GM23338 (cell line): ENCODE measurements around the gene PPIP5K2. TPM values are rescaled to one million over a fixed set of nuclear protein-coding genes. Genes with fewer than 3 reads are reported as not detected.

Experiments
- ATAC-seq: fragments of 200-7000 bp; cut with Tn5 transposase; 3 replicates; pipeline ENCODE4 v1.9.1; 2020
- DNase-seq: peaks from one replicate; pipeline ENCODE4 v3.0.0-alpha.2; 2015; ENCODE audit warnings: low spot score
- H2AFZ ChIP-seq: fragments of 200-600 bp; sonication (generic); 2 replicates; pipeline ENCODE4 v1.8.0; 2016; ENCODE audit warnings: antibody characterized with exemption, mild to moderate bottlenecking, moderate library complexity
- H3F3A ChIP-seq: fragments of 200-600 bp; sonication (generic); replicated peaks from 2 replicates; pipeline ENCODE4 v1.8.0; 2017; ENCODE audit warnings: antibody characterized with exemption, mixed run types, low read depth
- H3K27ac ChIP-seq: fragments of 200-600 bp; sonication (generic); 2 replicates; pipeline ENCODE4 v1.6.1; 2016; ENCODE audit warnings: low read depth
- H3K27me3 ChIP-seq: fragments of 200-600 bp; sonication (generic); 2 replicates; pipeline ENCODE4 v1.8.0; 2016; ENCODE audit warnings: mild to moderate bottlenecking, mixed run types, moderate library complexity; ENCODE audit not compliant: insufficient read depth
- H3K36me3 ChIP-seq: fragments of 200-600 bp; sonication (generic); 2 replicates; pipeline ENCODE4 v1.8.0; 2016; ENCODE audit warnings: mild to moderate bottlenecking; ENCODE audit not compliant: insufficient read depth
- H3K4me1 ChIP-seq: fragments of 200-600 bp; sonication (generic); 2 replicates; pipeline ENCODE4 v1.8.0; 2016; ENCODE audit warnings: mild to moderate bottlenecking, moderate library complexity; ENCODE audit not compliant: insufficient read depth
- H3K4me2 ChIP-seq: fragments of 200-600 bp; sonication (generic); 2 replicates; pipeline ENCODE4 v1.7.1; 2017; ENCODE audit warnings: mixed run types
- H3K4me3 ChIP-seq: fragments of 200-600 bp; sonication (generic); 2 replicates; pipeline ENCODE4 v1.6.1; 2016; ENCODE audit warnings: mixed run types
- H3K79me2 ChIP-seq: fragments of 200-600 bp; sonication (generic); replicated peaks from 2 replicates; pipeline ENCODE4 v1.8.0; 2017; ENCODE audit warnings: mild to moderate bottlenecking; ENCODE audit not compliant: insufficient read depth
- H3K9me2 ChIP-seq: fragments of 200-600 bp; sonication (generic); 2 replicates; pipeline ENCODE4 v1.8.0; 2017; ENCODE audit not compliant: insufficient read depth
- H4K20me1 ChIP-seq: fragments of 200-600 bp; sonication (generic); replicated peaks from 2 replicates; pipeline ENCODE4 v1.8.0; 2017; ENCODE audit warnings: mild to moderate bottlenecking; ENCODE audit not compliant: insufficient read depth
- H3K27ac Mint-ChIP-seq: 2 replicates; pipeline ENCODE4 v1.8.0; 2020; ENCODE audit warnings: inconsistent platforms, mild to moderate bottlenecking, moderate library complexity, mixed read lengths
- H3K27me3 Mint-ChIP-seq: 3 replicates; pipeline ENCODE4 v1.8.0; 2022; ENCODE audit warnings: low read depth, mild to moderate bottlenecking, moderate library complexity, mixed read lengths, inconsistent platforms; ENCODE audit not compliant: insufficient read depth, poor library complexity
- H3K36me3 Mint-ChIP-seq: 3 replicates; pipeline ENCODE4 v1.8.0; 2021; ENCODE audit warnings: low read depth, mild to moderate bottlenecking, inconsistent platforms, moderate library complexity, mixed read lengths
- H3K4me1 Mint-ChIP-seq: 3 replicates; pipeline ENCODE4 v1.8.0; 2020; ENCODE audit warnings: mild to moderate bottlenecking, inconsistent platforms, mixed read lengths
- H3K4me3 Mint-ChIP-seq: 3 replicates; pipeline ENCODE4 v1.8.0; 2021; ENCODE audit warnings: moderate library complexity, mild to moderate bottlenecking, inconsistent platforms, mixed read lengths
- H3K9me3 Mint-ChIP-seq: 3 replicates; pipeline ENCODE4 v1.8.0; 2020; ENCODE audit warnings: moderate library complexity, mild to moderate bottlenecking, inconsistent platforms, mixed read lengths
- CREB1 ChIP-seq: fragments of 250-450 bp; sonication (Bioruptor Pico); IDR thresholded peaks from 2 replicates; pipeline ENCODE4 v1.5.0; 2020; ENCODE audit warnings: low read depth, mild to moderate bottlenecking, moderate library complexity
- EZH2 ChIP-seq: fragments of 200-600 bp; sonication (generic); IDR thresholded peaks from one replicate; pipeline ENCODE4 v1.8.0; 2017; ENCODE audit warnings: antibody characterized with exemption, mild to moderate bottlenecking, low read depth; ENCODE audit not compliant: unreplicated experiment
- JUNB ChIP-seq: IDR thresholded peaks from one replicate; pipeline ENCODE4 v1.6.1; 2016; ENCODE audit warnings: antibody characterized with exemption; ENCODE audit not compliant: unreplicated experiment
- NANOG ChIP-seq: IDR thresholded peaks from 2 replicates; pipeline ENCODE4 v1.6.1; 2016; ENCODE audit warnings: antibody characterized with exemption, borderline replicate concordance
- STAT1 ChIP-seq: IDR thresholded peaks from one replicate; pipeline ENCODE4 v1.6.1; 2016; ENCODE audit warnings: antibody characterized with exemption; ENCODE audit not compliant: unreplicated experiment
- ZNF114 ChIP-seq: fragments of 250-450 bp; sonication (Bioruptor Pico); IDR thresholded peaks from 2 replicates; pipeline ENCODE4 v1.5.0; 2020; ENCODE audit warnings: mild to moderate bottlenecking, moderate library complexity
- polyA plus RNA-seq: library from polyadenylated mRNA; unstranded; fragments of >200 nt; fragmentation: Nextera tagmentation; extraction: Ambion mirVana; gene quantifications from 2 replicates; pipeline ENCODE4 v1.2.1, GENCODE V29; 2016
- total RNA-seq: library from RNA; depleted of rRNA; stranded (reverse); fragments of >200 nt; shearing (Covaris generic); gene quantifications from 2 replicates; pipeline ENCODE4 v1.2.3, GENCODE V29; 2014
- TF ChIP-seq, protein P1 (sequence below): IDR thresholded peaks from 2 replicates; pipeline ENCODE4 v1.6.1; 2016; ENCODE audit warnings: antibody characterized with exemption
- TF ChIP-seq, protein P2 (sequence below): IDR thresholded peaks from one replicate; pipeline ENCODE4 v1.6.1; 2018; ENCODE audit warnings: antibody characterized with exemption; ENCODE audit not compliant: unreplicated experiment
- TF ChIP-seq, protein P3 (sequence below): fragments of 250-450 bp; sonication (Bioruptor Pico); IDR thresholded peaks from 2 replicates; pipeline ENCODE4 v1.5.0; 2020; ENCODE audit warnings: mild to moderate bottlenecking, moderate library complexity
- TF ChIP-seq, protein P4 (sequence below), 2 experiments: fragments of 200-600 bp in 1 of 2; sonication (generic) in 1 of 2; conservative IDR thresholded peaks; 2 replicates each; pipeline versions ENCODE4 v1.5.1 to v1.6.1; 2016 to 2017; ENCODE audit warnings: antibody characterized with exemption in 2 of 2, low read depth in 2 of 2, mild to moderate bottlenecking in 2 of 2, moderate library complexity in 1 of 2

PPIP5K2 gene
- total and polyA plus RNA-seq, 2 experiments from 2014 or later: 41.7 to 45.4 TPM

DNA sequence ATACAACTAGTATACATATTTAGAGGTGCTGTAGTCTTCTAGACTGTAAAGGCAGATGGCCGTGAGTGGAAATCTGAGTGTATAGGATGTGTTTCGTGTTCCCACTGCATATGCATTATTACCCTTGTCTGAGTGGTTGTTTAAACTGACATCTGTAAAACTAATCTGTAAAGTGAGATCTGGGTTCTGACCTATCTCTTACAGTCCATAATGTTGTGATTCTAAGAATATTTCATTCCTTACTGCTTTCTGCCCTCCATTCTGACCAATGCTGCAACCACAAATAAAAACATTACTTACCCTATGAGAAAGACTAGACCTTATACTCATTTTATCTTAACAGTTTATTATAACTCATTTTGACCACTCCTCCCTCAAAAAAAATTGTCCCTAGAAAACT is 90.9 kb downstream of the PPIP5K2 start:
- DNase-seq (no peak), ATAC-seq (no peak)
- Histone ChIP-seq H3K4me3 (no peak overlapping the region), H2AFZ (no peak overlapping the region), H3K4me2 (no peak overlapping the region), H3K36me3 (no peaks in the 10 kb centered on the region), H3K4me1 (peaks cover 10% of the 10 kb centered on the region; the same call in 1 of the 2 replicates), H3K27me3 (no peaks in the 10 kb centered on the region), H3K9me2 (no peaks in the 10 kb centered on the region), H3F3A (no peaks in the 10 kb centered on the region), H3K79me2 (no peaks in the 10 kb centered on the region), H3K27ac (no peak overlapping the region), H4K20me1 (no peaks in the 10 kb centered on the region)
- Mint-ChIP-seq H3K27me3 (no peaks in the 10 kb centered on the region), H3K36me3 (no peaks in the 10 kb centered on the region), H3K4me1 (peaks cover 14% of the 10 kb centered on the region; the same call in 2 of the 3 replicates), H3K9me3 (no peaks in the 10 kb centered on the region), H3K4me3 (no peak overlapping the region), H3K27ac (0 out of 2 replicates have a peak overlapping the region, but pooled peaks have one; percentile 11)
- TF ChIP-seq NANOG (no peak), STAT1 (no peak), CREB1 (CRISPR knock-in tag) (no peak), ZNF114 (CRISPR knock-in tag) (no peak), JUNB (no peak), EZH2 (no peak)
- TF ChIP-seq, protein P1, sequence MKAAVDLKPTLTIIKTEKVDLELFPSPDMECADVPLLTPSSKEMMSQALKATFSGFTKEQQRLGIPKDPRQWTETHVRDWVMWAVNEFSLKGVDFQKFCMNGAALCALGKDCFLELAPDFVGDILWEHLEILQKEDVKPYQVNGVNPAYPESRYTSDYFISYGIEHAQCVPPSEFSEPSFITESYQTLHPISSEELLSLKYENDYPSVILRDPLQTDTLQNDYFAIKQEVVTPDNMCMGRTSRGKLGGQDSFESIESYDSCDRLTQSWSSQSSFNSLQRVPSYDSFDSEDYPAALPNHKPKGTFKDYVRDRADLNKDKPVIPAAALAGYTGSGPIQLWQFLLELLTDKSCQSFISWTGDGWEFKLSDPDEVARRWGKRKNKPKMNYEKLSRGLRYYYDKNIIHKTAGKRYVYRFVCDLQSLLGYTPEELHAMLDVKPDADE: no peak
- TF ChIP-seq, protein P2, sequence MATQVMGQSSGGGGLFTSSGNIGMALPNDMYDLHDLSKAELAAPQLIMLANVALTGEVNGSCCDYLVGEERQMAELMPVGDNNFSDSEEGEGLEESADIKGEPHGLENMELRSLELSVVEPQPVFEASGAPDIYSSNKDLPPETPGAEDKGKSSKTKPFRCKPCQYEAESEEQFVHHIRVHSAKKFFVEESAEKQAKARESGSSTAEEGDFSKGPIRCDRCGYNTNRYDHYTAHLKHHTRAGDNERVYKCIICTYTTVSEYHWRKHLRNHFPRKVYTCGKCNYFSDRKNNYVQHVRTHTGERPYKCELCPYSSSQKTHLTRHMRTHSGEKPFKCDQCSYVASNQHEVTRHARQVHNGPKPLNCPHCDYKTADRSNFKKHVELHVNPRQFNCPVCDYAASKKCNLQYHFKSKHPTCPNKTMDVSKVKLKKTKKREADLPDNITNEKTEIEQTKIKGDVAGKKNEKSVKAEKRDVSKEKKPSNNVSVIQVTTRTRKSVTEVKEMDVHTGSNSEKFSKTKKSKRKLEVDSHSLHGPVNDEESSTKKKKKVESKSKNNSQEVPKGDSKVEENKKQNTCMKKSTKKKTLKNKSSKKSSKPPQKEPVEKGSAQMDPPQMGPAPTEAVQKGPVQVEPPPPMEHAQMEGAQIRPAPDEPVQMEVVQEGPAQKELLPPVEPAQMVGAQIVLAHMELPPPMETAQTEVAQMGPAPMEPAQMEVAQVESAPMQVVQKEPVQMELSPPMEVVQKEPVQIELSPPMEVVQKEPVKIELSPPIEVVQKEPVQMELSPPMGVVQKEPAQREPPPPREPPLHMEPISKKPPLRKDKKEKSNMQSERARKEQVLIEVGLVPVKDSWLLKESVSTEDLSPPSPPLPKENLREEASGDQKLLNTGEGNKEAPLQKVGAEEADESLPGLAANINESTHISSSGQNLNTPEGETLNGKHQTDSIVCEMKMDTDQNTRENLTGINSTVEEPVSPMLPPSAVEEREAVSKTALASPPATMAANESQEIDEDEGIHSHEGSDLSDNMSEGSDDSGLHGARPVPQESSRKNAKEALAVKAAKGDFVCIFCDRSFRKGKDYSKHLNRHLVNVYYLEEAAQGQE: no peak
- TF ChIP-seq, protein P3, sequence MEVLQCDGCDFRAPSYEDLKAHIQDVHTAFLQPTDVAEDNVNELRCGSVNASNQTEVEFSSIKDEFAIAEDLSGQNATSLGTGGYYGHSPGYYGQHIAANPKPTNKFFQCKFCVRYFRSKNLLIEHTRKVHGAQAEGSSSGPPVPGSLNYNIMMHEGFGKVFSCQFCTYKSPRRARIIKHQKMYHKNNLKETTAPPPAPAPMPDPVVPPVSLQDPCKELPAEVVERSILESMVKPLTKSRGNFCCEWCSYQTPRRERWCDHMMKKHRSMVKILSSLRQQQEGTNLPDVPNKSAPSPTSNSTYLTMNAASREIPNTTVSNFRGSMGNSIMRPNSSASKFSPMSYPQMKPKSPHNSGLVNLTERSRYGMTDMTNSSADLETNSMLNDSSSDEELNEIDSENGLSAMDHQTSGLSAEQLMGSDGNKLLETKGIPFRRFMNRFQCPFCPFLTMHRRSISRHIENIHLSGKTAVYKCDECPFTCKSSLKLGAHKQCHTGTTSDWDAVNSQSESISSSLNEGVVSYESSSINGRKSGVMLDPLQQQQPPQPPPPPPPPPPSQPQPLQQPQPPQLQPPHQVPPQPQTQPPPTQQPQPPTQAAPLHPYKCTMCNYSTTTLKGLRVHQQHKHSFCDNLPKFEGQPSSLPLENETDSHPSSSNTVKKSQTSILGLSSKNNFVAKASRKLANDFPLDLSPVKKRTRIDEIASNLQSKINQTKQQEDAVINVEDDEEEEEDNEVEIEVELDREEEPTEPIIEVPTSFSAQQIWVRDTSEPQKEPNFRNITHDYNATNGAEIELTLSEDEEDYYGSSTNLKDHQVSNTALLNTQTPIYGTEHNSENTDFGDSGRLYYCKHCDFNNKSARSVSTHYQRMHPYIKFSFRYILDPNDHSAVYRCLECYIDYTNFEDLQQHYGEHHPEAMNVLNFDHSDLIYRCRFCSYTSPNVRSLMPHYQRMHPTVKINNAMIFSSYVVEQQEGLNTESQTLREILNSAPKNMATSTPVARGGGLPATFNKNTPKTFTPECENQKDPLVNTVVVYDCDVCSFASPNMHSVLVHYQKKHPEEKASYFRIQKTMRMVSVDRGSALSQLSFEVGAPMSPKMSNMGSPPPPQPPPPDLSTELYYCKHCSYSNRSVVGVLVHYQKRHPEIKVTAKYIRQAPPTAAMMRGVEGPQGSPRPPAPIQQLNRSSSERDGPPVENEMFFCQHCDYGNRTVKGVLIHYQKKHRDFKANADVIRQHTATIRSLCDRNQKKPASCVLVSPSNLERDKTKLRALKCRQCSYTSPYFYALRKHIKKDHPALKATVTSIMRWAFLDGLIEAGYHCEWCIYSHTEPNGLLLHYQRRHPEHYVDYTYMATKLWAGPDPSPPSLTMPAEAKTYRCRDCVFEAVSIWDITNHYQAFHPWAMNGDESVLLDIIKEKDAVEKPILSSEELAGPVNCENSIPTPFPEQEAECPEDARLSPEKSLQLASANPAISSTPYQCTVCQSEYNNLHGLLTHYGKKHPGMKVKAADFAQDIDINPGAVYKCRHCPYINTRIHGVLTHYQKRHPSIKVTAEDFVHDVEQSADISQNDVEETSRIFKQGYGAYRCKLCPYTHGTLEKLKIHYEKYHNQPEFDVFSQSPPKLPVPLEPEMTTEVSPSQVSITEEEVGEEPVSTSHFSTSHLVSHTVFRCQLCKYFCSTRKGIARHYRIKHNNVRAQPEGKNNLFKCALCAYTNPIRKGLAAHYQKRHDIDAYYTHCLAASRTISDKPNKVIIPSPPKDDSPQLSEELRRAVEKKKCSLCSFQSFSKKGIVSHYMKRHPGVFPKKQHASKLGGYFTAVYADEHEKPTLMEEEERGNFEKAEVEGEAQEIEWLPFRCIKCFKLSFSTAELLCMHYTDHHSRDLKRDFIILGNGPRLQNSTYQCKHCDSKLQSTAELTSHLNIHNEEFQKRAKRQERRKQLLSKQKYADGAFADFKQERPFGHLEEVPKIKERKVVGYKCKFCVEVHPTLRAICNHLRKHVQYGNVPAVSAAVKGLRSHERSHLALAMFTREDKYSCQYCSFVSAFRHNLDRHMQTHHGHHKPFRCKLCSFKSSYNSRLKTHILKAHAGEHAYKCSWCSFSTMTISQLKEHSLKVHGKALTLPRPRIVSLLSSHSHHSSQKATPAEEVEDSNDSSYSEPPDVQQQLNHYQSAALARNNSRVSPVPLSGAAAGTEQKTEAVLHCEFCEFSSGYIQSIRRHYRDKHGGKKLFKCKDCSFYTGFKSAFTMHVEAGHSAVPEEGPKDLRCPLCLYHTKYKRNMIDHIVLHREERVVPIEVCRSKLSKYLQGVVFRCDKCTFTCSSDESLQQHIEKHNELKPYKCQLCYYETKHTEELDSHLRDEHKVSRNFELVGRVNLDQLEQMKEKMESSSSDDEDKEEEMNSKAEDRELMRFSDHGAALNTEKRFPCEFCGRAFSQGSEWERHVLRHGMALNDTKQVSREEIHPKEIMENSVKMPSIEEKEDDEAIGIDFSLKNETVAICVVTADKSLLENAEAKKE (CRISPR knock-in tag): no peak
- TF ChIP-seq, protein P4, sequence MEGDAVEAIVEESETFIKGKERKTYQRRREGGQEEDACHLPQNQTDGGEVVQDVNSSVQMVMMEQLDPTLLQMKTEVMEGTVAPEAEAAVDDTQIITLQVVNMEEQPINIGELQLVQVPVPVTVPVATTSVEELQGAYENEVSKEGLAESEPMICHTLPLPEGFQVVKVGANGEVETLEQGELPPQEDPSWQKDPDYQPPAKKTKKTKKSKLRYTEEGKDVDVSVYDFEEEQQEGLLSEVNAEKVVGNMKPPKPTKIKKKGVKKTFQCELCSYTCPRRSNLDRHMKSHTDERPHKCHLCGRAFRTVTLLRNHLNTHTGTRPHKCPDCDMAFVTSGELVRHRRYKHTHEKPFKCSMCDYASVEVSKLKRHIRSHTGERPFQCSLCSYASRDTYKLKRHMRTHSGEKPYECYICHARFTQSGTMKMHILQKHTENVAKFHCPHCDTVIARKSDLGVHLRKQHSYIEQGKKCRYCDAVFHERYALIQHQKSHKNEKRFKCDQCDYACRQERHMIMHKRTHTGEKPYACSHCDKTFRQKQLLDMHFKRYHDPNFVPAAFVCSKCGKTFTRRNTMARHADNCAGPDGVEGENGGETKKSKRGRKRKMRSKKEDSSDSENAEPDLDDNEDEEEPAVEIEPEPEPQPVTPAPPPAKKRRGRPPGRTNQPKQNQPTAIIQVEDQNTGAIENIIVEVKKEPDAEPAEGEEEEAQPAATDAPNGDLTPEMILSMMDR (conservative IDR thresholded peaks at IDR 0.05; ENCODE audit: low read depth in 2 of 2): no peak
